Ovary (tissue), 3 donors: ENCODE data around the gene CEP72.

Experiments used
- EP300 ChIP-seq: sonication (generic); formaldehyde crosslinking; IDR thresholded peaks from one replicate; pipeline ENCODE4 v1.6.1; 2017; ENCODE audit warnings: antibody characterized with exemption
- POLR2A ChIP-seq: fragments of 450-650 bp; IDR thresholded peaks from one replicate; pipeline ENCODE4 v1.6.1; 2017; ENCODE audit warnings: antibody characterized with exemption, mild to moderate bottlenecking, moderate library complexity
- TF ChIP-seq, protein P1 (sequence below), 3 donors: fragments of 450-650 bp in 2 of 3; fragments of 200-600 bp in 1 of 3; IDR thresholded peaks; one replicate each; pipeline versions ENCODE4 v1.5.1 to v1.8.0; 2016 to 2022; ENCODE audit warnings: antibody characterized with exemption in 3 of 3, mild to moderate bottlenecking in 1 of 3
- donor health status: DM: no; HTN: no; CAD: no.

DNA sequence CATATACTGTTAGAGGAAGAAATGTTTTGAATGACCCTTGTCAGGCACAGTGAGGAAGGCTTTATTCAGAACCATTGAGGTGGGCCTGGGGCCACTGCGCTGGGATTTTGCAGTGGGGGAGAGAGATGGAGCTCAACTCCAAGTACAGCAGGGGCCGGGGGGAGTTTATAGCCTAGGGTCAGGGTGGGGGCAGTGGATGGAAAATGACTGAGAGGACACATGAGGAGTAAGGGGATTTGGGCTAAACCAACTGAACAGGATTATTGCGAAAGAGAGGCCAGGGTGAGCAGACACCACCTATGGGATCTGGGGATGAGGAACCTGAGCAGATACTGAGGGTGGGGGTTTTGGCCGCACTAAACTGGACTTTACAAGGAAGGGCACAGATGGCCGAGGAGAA is 6.3 kb downstream of the CEP72 start:
- TF ChIP-seq, protein P1, sequence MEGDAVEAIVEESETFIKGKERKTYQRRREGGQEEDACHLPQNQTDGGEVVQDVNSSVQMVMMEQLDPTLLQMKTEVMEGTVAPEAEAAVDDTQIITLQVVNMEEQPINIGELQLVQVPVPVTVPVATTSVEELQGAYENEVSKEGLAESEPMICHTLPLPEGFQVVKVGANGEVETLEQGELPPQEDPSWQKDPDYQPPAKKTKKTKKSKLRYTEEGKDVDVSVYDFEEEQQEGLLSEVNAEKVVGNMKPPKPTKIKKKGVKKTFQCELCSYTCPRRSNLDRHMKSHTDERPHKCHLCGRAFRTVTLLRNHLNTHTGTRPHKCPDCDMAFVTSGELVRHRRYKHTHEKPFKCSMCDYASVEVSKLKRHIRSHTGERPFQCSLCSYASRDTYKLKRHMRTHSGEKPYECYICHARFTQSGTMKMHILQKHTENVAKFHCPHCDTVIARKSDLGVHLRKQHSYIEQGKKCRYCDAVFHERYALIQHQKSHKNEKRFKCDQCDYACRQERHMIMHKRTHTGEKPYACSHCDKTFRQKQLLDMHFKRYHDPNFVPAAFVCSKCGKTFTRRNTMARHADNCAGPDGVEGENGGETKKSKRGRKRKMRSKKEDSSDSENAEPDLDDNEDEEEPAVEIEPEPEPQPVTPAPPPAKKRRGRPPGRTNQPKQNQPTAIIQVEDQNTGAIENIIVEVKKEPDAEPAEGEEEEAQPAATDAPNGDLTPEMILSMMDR (IDR thresholded peaks at IDR 0.05), result no peak
- TF ChIP-seq POLR2A, result no peak
- no peak for TF ChIP-seq EP300
